GM19397 (cell line): ENCODE results near the gene PCDHB4.
"Not testable (repeated sequence)": the region's sequence is repeated elsewhere in the genome, so short reads cannot be mapped to it uniquely, and the experiment has no call there.

Experiments used
- ATAC-seq: cut with Tn5 transposase; IDR thresholded peaks from one replicate; pipeline ENCODE4 v1.9.1; 2021; ENCODE audit warnings: mild to moderate bottlenecking, moderate library complexity; ENCODE audit not compliant: unreplicated experiment

Gene PCDHB4

DNA sequence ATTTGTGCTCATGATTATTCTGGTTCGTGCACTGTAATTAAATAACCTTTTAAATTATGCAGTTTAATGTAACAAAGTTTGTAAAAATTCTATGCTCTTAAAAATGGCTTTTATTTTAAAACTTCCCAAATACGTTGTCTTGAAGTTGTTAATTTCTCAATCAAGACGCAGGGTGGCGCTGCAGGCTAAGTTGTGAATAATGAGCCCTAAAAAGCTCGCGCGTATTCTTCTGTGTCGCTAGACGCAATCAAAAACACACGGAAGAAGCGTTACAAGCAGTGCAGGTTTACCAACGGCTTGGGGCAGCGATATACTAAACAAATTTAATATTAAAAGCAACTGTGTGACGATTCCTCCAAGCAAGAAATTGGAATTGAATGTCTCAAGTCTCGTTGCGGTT, at the start of gene PCDHB4:
Gene PCDHB4, plus strand, starts transcription at position 256 of the 400 bp plus-strand sequence. CDS start 181 bp downstream, outside the sequence.
- ATAC-seq = no peak

DNA sequence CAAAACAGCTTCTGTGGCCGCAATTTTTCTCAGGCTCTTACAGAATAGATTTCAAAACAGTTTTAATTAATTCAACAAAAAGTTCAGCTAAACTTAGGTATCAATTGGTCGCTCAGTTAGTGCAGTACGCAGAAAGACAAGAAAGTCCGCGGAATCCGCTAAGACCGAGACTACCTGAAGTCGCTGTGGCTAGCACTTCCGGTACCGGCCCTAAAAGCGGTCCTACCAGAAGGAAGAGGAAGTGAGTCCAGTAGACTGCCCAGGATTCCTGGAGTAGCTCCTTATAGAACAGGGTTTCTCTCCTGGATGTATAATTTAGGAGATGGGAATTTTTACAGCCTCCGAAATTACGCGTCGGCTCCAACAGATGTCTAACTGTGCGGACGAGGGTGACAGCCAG, 43.8 kb upstream of the PCDHB4 start:
- no peak for ATAC-seq

DNA sequence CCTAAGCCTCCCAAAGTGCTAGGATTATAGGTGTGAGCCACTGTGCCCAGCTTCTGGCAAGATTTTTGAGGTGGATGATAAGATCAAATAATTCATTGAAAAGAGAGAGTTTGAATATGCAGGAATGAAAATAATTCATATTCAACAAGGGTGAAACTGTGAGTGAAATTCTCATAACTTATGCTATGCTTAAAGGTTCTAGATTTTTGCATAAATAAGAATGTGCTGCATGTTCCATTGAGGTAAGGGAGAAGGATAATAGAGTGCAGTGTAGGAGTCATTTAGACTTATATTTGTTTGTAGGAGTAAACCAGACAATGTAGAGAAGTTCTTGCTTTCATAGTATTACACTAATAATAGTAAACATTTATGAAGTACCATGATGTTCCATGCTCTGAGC, 39.4 kb upstream of the PCDHB4 start:
- ATAC-seq = no peak

DNA sequence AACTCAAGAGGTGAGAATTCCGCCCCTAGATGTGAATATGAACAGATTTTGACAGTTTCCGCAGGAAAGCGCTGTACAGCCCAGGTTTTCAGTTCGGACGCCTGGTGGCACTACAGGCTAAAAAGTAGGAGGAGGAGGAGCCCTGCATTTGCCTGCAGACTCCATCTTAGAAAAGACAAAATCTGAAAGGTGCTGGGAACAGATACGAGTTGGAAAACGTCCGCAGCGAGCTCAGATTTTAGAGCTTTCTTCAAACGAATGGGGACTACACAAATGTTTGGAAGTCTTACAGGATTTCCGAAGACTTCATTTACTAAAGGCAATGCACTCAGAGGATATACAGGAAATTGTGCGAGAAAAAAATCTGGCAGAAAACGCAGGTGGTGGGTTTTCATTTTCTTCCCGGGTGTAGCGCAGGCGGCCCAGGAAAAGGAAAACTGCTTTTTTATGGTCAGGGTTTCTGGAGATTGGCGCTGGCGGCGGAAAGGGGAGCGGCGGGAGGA, 37.1 kb upstream of the PCDHB4 start:
- ATAC-seq = no peak

DNA sequence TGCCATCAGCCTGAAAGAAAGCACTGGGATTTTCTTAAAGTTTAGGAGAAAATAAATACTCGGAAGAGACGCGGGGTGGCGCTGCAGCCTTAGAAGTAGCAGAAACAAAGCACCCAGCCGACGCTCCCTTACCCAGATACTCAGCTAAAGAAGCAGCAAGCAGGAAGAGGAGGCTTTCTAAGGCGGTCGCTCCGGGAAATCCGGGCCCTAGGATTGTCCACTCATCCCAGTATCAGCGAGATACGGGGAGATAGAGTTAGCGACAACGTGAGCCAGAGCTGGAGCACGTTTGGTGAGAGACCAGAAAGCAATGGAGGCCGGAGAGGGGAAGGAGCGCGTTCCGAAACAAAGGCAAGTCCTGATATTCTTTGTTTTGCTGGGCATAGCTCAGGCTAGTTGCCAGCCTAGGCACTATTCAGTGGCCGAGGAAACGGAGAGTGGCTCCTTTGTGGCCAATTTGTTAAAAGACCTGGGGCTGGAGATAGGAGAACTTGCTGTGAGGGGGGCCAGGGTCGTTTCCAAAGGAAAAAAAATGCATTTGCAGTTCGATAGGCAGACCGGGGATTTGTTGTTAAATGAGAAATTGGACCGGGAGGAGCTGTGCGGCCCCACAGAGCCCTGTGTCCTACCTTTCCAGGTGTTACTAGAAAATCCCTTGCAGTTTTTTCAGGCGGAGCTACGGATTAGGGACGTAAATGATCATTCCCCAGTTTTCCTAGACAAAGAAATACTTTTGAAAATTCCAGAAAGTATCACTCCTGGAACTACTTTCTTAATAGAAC, 26.9 kb upstream of the PCDHB4 start, which contains the start of gene PCDHB2:
Gene PCDHB2, plus strand, starts transcription at position 135 of the 782 bp plus-strand sequence. Its CDS starts 176 bp downstream, at position 311.
- ATAC-seq = no peak

DNA sequence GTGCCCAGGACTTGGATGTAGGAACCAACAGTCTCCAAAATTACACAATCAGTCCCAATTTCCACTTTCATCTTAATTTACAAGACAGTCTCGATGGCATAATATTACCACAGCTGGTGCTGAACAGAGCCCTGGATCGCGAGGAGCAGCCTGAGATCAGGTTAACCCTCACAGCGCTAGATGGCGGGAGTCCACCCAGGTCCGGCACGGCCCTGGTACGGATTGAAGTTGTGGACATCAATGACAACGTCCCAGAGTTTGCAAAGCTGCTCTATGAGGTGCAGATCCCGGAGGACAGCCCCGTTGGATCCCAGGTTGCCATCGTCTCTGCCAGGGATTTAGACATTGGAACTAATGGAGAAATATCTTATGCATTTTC, 26.4 kb upstream of the PCDHB4 start:
- ATAC-seq = no peak

DNA sequence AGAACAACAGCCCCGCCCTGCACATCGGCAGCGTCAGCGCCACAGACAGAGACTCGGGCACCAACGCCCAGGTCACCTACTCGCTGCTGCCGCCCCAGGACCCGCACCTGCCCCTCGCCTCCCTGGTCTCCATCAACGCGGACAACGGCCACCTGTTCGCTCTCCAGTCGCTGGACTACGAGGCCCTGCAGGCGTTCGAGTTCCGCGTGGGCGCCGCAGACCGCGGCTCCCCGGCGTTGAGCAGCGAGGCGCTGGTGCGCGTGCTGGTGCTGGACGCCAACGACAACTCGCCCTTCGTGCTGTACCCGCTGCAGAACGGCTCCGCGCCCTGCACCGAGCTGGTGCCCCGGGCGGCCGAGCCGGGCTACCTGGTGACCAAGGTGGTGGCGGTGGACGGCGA, 25.4 kb upstream of the PCDHB4 start:
- not testable (repeated sequence) for ATAC-seq

DNA sequence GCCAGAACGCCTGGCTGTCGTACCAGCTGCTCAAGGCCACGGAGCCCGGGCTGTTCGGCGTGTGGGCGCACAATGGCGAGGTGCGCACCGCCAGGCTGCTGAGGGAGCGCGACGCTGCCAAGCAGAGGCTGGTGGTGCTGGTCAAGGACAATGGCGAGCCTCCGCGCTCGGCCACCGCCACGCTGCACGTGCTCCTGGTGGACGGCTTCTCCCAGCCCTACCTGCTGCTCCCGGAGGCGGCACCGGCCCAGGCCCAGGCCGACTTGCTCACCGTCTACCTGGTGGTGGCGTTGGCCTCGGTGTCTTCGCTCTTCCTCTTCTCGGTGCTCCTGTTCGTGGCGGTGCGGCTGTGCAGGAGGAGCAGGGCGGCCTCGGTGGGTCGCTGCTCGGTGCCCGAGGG, 25.0 kb upstream of the PCDHB4 start:
- ATAC-seq = not testable (repeated sequence)

DNA sequence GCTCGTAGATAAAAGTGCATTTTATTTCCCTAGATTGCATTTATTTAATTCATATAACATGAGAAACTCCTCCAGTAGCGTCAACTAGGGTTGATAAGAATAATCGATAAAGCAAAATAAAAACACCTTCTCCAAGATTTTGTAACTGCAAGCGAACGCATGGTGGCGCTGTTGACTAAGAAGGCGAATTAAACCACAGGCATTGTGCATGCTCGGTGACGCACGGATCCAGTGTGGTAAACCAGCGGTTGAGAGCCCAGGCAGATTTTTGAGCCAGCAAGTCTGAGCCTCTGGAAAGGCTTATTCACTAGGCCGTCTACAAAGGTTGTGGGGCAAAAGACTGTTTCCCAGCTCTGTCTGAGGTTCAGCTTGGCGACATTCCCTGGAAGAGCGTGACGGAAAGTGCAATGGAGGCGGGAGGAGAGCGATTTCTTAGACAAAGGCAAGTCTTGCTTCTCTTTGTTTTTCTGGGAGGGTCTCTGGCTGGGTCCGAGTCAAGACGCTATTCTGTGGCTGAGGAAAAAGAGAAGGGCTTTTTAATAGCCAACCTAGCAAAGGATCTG, 21.3 kb upstream of the PCDHB4 start, which contains the start of gene PCDHB3:
Gene PCDHB3, plus strand, starts transcription at position 231 of the 563 bp plus-strand sequence. Its CDS starts 177 bp downstream, at position 408.
- ATAC-seq = no peak

DNA sequence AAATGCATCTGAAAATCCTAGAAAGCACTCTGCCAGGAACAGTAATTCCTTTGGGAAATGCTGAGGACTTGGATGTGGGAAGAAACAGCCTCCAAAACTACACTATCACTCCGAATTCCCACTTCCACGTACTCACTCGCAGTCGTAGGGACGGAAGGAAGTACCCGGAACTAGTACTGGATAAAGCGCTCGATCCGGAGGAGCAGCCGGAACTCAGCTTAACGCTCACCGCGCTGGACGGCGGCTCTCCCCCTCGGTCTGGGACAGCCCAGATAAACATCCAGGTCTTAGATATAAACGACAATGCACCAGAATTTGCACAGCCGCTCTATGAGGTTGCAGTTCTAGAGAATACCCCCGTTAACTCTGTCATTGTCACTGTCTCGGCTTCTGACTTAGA, 20.6 kb upstream of the PCDHB4 start:
- ATAC-seq = no peak

DNA sequence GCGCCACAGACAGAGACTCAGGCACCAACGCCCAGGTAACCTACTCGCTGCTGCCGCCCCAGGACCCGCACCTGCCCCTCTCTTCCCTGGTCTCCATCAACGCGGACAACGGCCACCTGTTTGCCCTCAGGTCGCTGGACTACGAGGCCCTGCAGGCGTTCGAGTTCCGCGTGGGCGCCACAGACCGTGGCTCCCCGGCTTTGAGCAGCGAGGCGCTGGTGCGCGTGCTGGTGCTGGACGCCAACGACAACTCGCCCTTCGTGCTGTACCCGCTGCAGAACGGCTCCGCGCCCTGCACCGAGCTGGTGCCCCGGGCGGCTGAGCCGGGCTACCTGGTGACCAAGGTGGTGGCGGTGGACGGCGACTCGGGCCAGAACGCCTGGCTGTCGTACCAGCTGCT, 19.5 kb upstream of the PCDHB4 start:
- ATAC-seq = not testable (repeated sequence)

DNA sequence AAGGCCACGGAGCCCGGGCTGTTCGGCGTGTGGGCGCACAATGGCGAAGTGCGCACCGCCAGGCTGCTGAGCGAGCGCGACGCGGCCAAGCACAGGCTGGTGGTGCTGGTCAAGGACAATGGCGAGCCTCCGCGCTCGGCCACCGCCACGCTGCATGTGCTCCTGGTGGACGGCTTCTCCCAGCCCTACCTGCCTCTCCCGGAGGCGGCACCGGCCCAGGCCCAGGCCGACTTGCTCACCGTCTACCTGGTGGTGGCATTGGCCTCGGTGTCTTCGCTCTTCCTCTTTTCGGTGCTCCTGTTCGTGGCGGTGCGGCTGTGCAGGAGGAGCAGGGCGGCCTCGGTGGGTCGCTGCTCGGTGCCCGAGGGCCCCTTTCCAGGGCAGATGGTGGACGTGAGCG, 19.1 kb upstream of the PCDHB4 start:
- not testable (repeated sequence) for ATAC-seq

DNA sequence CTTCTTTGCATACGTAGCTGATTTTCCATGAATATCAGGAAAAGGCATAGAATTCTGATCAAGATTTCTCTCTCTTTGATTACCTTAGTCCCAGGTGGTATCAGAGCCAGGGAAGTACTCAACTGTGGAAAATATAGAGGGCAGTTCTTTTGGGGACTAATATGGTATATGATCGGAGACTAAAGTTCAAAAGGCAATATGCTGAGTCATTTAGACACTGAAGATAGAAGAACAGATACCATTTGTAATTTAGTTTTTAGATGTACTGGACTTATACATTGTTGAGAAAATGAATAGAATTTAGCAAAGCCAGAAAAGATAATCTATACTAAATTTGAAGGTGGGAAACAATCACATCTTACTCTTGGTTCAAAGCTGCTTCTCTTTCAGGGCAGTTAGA, 16.3 kb upstream of the PCDHB4 start:
- no peak for ATAC-seq

DNA sequence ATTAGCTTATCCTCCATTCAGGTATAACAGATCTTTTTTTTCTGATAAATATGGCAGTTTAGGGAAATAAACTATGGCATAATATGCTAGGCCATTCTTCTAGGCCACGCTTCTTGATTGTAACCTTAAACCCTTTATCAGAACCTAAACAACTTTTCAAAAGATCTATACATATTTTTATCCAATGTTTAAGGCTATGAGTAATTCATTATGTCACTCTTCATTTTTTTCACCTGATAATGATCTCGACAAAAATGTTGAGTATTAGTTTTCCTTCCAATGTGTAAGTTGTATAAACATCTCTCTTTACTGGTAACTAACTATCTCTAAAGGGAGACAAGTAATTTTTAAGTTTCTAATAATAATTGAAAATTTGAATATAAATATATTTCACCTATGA, 2.4 kb upstream of the PCDHB4 start:
- no peak for ATAC-seq

DNA sequence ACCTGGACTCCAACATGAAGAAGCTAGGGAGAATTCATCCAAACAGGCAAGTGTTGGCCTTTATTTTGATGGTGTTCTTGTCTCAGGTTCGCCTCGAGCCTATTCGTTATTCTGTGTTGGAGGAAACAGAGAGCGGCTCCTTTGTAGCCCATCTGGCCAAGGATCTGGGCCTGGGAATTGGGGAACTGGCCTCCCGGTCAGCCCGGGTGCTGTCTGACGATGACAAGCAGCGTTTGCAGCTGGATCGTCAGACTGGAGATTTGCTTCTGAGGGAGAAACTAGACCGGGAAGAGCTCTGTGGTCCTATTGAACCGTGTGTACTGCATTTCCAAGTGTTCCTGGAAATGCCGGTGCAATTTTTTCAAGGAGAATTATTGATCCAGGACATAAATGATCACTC, 367 bp downstream of the PCDHB4 start:
- ATAC-seq = no peak

DNA sequence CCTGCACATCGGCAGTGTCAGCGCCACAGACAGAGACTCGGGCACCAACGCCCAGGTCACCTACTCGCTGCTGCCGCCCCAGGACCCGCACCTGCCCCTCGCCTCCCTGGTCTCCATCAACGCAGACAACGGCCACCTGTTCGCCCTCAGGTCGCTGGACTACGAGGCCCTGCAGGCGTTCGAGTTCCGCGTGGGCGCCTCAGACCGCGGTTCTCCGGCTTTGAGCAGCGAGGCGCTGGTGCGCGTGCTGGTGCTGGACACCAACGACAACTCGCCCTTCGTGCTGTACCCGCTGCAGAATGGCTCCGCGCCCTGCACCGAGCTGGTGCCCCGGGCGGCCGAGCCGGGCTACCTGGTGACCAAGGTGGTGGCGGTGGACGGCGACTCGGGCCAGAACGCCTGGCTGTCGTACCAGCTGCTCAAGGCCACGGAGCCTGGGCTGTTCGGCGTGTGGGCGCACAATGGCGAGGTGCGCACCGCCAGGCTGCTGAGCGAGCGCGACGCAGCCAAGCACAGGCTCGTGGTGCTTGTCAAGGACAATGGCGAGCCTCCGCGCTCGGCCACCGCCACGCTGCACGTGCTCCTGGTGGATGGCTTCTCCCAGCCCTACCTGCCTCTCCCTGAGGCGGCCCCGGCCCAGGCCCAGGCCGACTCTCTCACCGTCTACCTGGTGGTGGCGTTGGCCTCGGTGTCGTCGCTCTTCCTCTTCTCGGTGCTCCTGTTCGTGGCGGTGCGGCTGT, 1.9 kb downstream of the PCDHB4 start:
- ATAC-seq = not testable (repeated sequence)

DNA sequence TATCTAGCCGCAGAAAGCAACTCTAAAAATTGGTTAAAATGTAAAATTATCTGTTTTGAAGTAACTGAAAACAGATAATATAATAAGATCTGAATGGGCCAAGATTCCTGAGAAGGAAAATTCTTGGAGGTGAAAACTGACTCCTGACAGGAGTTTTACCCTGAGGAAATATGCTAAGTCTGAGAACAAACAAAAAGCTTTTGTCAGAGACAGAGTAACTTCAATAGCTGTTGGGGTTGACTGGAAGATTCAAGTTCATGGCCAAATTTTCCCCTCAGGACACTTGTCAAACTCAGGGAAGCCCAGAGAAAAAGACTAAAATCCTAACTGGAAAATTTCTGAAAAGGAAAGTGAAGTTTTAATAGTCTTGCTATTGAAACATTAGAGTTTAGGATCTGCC, 5.7 kb downstream of the PCDHB4 start:
- no peak for ATAC-seq

DNA sequence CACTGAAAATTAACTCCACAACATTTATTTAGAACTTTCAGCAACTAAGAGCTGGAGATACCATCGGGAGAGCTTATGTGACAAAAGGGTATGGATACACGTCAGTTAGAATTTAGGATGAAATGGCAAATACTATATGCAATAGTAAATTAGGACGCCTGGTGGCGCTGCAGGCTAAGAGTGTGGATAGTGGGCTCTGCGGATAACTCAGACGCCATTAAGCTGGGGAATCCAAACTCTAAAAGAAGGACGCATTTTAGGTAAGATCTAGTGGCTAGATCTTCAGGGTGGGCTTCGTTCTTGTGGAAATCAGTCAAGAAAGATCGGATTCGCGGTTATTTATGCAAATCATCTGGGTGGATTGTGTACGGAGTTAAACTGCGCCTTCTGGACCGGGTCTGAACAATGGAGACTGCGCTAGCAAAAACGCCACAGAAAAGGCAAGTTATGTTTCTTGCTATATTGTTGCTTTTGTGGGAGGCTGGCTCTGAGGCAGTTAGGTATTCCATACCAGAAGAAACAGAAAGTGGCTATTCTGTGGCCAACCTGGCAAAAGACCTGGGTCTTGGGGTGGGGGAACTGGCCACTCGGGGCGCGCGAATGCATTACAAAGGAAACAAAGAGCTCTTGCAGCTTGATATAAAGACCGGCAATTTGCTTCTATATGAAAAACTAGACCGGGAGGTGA, 13.6 kb downstream of the PCDHB4 start, which contains the start of gene PCDHB5:
Gene PCDHB5, plus strand, starts transcription at position 177 of the 688 bp plus-strand sequence. Its CDS starts 229 bp downstream, at position 406.
- no peak for ATAC-seq

DNA sequence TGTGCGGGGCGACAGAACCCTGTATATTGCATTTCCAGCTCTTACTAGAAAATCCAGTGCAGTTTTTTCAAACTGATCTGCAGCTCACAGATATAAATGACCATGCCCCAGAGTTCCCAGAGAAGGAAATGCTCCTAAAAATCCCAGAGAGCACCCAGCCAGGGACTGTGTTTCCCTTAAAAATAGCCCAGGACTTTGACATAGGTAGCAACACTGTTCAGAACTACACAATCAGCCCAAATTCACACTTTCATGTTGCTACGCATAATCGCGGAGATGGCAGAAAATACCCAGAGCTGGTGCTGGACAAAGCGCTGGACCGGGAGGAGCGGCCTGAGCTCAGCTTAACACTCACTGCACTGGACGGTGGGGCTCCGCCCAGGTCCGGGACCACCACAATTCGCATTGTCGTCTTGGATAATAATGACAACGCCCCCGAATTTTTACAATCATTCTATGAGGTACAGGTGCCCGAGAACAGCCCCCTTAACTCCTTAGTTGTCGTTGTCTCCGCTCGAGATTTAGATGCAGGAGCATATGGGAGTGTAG, 14.2 kb downstream of the PCDHB4 start:
- ATAC-seq = no peak

DNA sequence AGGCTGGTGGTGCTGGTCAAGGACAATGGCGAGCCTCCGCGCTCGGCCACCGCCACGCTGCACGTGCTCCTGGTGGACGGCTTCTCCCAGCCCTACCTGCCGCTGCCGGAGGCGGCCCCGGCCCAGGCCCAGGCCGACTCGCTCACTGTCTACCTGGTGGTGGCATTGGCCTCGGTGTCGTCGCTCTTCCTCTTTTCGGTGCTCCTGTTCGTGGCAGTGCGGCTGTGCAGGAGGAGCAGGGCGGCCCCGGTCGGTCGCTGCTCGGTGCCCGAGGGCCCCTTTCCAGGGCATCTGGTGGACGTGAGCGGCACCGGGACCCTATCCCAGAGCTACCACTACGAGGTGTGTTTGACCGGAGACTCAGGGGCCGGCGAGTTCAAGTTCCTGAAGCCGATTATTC, 15.7 kb downstream of the PCDHB4 start:
- not testable (repeated sequence) for ATAC-seq
